Measurements from ENCODE around the gene AIFM3. TPM values are rescaled to one million over a fixed set of nuclear protein-coding genes. Genes with fewer than 3 reads are reported as not detected.

The AIFM3 gene
- total and polyA plus RNA-seq, 2 of the 13 experiments (the other 11 are each of a cell fraction or from before 2014, with no cell fraction given): 9.0 to 15.3 TPM

DNA sequence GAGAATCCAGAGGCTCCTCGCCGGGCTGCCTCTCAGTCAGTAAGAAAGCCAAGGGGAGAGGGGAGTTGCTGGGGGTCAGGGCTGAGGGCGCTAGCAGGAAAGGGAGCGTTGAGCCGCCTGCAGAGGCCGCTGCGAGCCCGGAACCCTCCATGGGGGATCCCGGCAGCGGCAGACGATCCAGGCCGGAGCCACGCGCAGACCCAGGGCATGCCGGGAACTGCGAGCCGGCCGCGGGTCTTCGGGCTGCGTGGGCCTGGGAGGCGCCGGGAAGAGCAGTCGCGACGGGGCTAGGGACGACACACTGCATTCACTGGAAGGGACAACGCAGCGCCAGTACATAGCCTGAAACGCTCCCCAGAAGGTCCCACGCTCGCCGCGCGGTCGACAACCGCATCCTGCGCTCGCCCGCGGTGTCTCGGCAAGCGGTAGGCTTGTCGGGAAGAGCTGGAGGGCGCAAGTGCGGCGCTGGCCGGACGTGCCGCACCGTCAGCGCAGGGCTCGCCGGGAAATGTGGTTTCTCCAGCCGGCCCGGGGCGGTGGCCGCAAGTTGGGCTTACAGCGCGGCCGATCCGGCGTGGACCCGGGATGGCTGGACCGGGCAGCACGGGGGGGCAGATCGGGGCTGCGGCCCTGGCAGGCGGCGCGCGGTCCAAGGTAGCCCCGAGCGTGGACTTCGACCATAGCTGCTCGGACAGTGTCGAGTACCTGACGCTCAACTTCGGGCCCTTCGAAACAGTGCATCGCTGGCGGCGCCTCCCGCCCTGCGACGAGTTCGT, 14.9 kb downstream of the AIFM3 start, which contains the start of gene LZTR1 (continued):
- TF ChIP-seq, protein P1, sequence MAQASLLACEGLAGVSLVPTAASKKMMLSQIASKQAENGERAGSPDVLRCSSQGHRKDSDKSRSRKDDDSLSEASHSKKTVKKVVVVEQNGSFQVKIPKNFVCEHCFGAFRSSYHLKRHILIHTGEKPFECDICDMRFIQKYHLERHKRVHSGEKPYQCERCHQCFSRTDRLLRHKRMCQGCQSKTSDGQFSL (CRISPR knock-in tag; IDR thresholded peaks at IDR 0.05): peak; percentile 63; the same call in 1 of the 2 replicates
- no peak for TF ChIP-seq HMGA1 (CRISPR knock-in tag; conservative IDR thresholded peaks at IDR 0.05)
- peak; percentile 88 for TF ChIP-seq ZNF160 (CRISPR knock-in tag; IDR thresholded peaks at IDR 0.05)
- TF ChIP-seq, protein P2, sequence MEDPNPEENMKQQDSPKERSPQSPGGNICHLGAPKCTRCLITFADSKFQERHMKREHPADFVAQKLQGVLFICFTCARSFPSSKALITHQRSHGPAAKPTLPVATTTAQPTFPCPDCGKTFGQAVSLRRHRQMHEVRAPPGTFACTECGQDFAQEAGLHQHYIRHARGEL (CRISPR knock-in tag; IDR thresholded peaks at IDR 0.05): peak; percentile 77; the same call in 1 of the 2 replicates
- TF ChIP-seq, protein P3, sequence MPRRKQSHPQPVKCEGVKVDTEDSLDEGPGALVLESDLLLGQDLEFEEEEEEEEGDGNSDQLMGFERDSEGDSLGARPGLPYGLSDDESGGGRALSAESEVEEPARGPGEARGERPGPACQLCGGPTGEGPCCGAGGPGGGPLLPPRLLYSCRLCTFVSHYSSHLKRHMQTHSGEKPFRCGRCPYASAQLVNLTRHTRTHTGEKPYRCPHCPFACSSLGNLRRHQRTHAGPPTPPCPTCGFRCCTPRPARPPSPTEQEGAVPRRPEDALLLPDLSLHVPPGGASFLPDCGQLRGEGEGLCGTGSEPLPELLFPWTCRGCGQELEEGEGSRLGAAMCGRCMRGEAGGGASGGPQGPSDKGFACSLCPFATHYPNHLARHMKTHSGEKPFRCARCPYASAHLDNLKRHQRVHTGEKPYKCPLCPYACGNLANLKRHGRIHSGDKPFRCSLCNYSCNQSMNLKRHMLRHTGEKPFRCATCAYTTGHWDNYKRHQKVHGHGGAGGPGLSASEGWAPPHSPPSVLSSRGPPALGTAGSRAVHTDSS (CRISPR knock-in tag; conservative IDR thresholded peaks at IDR 0.05): 0 out of 2 replicates have a peak, but pooled peaks have one; percentile 96
- TF ChIP-seq, protein P4, sequence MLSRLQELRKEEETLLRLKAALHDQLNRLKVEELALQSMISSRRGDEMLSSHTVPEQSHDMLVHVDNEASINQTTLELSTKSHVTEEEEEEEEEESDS (CRISPR knock-in tag; IDR thresholded peaks at IDR 0.05; ENCODE audit: borderline replicate concordance): peak; percentile 93; the same call in 1 of the 2 replicates
- TF ChIP-seq, protein P5, sequence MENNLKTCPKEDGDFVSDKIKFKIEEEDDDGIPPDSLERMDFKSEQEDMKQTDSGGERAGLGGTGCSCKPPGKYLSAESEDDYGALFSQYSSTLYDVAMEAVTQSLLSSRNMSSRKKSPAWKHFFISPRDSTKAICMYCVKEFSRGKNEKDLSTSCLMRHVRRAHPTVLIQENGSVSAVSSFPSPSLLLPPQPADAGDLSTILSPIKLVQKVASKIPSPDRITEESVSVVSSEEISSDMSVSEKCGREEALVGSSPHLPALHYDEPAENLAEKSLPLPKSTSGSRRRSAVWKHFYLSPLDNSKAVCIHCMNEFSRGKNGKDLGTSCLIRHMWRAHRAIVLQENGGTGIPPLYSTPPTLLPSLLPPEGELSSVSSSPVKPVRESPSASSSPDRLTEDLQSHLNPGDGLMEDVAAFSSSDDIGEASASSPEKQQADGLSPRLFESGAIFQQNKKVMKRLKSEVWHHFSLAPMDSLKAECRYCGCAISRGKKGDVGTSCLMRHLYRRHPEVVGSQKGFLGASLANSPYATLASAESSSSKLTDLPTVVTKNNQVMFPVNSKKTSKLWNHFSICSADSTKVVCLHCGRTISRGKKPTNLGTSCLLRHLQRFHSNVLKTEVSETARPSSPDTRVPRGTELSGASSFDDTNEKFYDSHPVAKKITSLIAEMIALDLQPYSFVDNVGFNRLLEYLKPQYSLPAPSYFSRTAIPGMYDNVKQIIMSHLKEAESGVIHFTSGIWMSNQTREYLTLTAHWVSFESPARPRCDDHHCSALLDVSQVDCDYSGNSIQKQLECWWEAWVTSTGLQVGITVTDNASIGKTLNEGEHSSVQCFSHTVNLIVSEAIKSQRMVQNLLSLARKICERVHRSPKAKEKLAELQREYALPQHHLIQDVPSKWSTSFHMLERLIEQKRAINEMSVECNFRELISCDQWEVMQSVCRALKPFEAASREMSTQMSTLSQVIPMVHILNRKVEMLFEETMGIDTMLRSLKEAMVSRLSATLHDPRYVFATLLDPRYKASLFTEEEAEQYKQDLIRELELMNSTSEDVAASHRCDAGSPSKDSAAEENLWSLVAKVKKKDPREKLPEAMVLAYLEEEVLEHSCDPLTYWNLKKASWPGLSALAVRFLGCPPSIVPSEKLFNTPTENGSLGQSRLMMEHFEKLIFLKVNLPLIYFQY (CRISPR knock-in tag; IDR thresholded peaks at IDR 0.05; ENCODE audit: borderline replicate concordance): peak; percentile 81; the same call in 1 of the 2 replicates
- TF ChIP-seq HOXA5 (CRISPR knock-in tag; IDR thresholded peaks at IDR 0.05): peak; percentile 85
- peak; percentile 20; the same call in 1 of the 2 replicates for TF ChIP-seq NFYC (CRISPR knock-in tag; IDR thresholded peaks at IDR 0.05)
- peak; percentile 93 for TF ChIP-seq ARNT2 (CRISPR knock-in tag; IDR thresholded peaks at IDR 0.05; ENCODE audit: low read depth)
- TF ChIP-seq POLR2A (IDR thresholded peaks at IDR 0.05; ENCODE audit: insufficient read depth in 1 of 2, low read depth in 2 of 2, low read length in 2 of 2): peak; percentile 96 to 98
- TF ChIP-seq, protein P6, sequence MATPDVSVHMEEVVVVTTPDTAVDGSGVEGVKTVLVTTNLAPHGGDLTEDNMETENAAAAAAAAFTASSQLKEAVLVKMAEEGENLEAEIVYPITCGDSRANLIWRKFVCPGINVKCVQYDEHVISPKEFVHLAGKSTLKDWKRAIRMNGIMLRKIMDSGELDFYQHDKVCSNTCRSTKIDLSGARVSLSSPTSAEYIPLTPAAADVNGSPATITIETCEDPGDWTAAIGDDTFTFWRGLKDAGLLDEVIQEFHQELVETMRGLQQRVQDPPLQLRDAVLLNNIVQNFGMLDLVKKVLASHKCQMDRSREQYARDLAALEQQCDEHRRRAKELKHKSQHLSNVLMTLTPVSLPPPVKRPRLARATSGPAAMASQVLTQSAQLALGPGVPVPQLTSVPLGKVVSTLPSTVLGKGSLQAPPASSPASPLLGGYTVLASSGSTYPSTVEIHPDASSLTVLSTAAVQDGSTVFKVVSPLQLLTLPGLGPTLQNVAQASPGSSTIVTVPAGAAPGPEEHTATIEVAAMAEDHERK (CRISPR knock-in tag; IDR thresholded peaks at IDR 0.05; ENCODE audit: low read depth): peak; percentile 89
- TF ChIP-seq YEATS4 (CRISPR knock-in tag; IDR thresholded peaks at IDR 0.05; ENCODE audit: borderline replicate concordance): peak; percentile 98
- peak; percentile 90 for TF ChIP-seq ZFP36L1 (CRISPR knock-in tag; IDR thresholded peaks at IDR 0.05)
- TF ChIP-seq ZNF792 (CRISPR knock-in tag; IDR thresholded peaks at IDR 0.05): peak; percentile 30; the same call in 1 of the 2 replicates
- peak; percentile 84 for TF ChIP-seq KLF6 (CRISPR knock-in tag; IDR thresholded peaks at IDR 0.05)
- TF ChIP-seq SMAD9 (CRISPR knock-in tag; IDR thresholded peaks at IDR 0.05): peak; percentile 34; the same call in 1 of the 2 replicates
- TF ChIP-seq IKZF4 (CRISPR knock-in tag; IDR thresholded peaks at IDR 0.05; ENCODE audit: borderline replicate concordance, low read depth, not compliant biosample characterization): peak; percentile 97
- no peak for TF ChIP-seq RARG (CRISPR knock-in tag; IDR thresholded peaks at IDR 0.05; ENCODE audit: low read depth)
- TF ChIP-seq THYN1 (CRISPR knock-in tag; IDR thresholded peaks at IDR 0.05; ENCODE audit: borderline replicate concordance, low read depth): no peak
- peak; percentile 40; the same call in 1 of the 2 replicates for TF ChIP-seq RARA (CRISPR knock-in tag; IDR thresholded peaks at IDR 0.05)
